NCI-H2227 treated with DMSO at 0.1 percent for 48 hours (cell line): ENCODE results near the gene MTMR11.
"Not testable (repeated sequence)": the region's sequence is repeated elsewhere in the genome, so short reads cannot be mapped to it uniquely, and the experiment has no call there.

Experiments
- DNase-seq: peaks from one replicate; lab custom pipeline; 2025; lab: John Stamatoyannopoulos, UW

The MTMR11 gene, protein sequence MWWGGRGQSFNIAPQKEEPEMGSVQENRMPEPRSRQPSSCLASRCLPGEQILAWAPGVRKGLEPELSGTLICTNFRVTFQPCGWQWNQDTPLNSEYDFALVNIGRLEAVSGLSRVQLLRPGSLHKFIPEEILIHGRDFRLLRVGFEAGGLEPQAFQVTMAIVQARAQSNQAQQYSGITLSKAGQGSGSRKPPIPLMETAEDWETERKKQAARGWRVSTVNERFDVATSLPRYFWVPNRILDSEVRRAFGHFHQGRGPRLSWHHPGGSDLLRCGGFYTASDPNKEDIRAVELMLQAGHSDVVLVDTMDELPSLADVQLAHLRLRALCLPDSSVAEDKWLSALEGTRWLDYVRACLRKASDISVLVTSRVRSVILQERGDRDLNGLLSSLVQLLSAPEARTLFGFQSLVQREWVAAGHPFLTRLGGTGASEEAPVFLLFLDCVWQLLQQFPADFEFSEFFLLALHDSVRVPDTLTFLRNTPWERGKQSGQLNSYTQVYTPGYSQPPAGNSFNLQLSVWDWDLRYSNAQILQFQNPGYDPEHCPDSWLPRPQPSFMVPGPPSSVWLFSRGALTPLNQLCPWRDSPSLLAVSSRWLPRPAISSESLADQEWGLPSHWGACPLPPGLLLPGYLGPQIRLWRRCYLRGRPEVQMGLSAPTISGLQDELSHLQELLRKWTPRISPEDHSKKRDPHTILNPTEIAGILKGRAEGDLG

DNA sequence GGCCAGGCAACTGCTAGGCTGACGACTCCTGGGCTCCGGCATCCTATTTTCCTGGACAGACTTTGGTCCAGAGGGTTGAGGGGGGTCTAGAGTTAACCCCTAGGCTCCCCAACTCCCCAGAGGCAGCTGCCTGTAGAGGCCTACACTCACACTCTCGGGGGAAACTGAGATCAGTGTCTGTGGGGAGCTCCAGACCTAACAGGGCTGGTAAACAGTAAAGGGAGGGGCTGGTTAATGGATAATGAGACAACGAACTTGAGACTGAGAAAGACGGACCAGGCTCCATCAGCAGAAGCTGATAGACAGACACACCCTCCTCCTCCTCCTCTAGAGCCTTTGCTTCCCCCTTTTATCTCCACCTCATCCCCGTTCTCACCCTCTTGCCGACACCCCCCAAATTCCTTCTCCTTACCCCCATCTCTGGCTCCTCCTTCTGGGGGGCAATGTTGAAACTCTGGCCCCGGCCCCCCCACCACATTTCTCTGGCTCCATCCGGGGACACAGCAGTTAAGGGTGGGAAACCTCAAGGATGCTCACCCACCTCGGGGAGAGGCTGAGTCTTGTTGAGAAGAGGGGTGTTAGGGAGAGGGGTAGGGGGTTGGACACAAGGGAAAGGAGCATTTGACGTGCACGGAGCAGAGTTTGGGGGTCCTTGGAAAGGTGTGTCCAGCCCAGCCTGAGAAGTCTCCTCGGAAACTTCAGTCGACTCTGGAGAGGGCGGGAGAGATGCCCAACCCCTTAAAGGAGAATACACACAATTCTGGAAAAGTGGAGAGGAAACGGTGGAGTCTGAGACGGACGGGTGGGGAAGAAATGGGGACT, at the start of gene MTMR11:
MTMR11 (minus strand) TSS at position 710 of the 822 bp plus-strand sequence; CDS start at position 478, 232 bp downstream.
- DNase-seq: no peak

- DNase-seq: no peak
These were observed 43.4 kb upstream of the MTMR11 start for GRCh38 chr1:149979972-149980540.

DNA sequence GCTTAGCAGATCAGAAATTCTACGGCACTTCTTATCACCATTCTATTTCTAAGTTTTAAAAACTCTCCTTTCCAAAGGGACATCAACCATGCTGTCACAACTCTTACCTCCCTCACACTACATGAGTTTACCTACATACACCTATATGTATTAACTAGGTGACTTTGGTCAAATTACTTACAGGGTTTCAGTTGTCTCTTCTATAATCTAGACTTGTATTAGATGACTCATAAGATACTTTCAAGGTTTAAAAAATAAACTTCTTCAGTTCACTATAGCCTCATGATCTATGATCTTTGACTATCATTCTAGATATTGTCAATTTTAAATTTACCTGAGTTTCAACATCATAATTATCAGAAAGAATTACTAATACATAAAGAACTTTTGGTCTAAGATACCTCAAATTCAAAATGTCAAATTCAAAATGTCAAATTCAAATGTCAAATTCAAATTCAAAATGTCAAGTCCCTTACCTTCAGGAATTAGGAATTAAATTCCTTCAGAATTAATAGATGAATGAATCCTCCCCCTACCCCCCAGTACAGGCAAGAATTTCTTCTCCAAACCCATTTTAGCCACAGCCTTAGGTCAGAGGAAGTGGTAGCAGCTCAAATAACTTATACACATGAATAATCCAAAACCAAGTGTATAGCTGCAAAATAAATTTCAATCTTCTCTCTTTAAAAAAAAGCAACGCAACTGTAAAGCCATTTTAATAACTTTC, 42.7 kb upstream of the MTMR11 start:
- no peak for DNase-seq

DNA sequence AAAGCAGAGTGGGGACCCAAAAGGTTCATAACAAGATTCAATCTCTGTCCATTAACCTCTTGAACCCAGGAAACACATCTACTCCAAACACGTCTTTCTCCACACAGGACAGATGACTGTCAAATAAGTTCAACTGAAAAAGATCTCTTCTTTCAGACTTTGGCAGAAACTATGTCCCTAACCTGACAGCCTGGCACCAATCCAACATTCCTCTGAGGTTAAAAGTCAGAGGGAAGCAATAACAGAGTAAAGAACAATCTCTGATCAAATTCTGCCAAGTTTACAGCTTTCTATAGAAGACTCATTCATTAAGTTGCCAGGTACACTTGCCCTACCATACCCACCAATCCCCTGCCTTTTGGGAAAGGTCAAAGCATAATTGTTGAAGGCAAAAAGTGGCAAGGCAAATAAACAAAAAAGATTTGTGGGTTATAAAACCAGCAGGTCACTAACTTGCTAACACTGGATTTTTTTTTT, 41.9 kb upstream of the MTMR11 start:
- no peak for DNase-seq

- DNase-seq: no peak
These were observed 40.7 kb upstream of the MTMR11 start for GRCh38 chr1:149977345-149977744.

DNA sequence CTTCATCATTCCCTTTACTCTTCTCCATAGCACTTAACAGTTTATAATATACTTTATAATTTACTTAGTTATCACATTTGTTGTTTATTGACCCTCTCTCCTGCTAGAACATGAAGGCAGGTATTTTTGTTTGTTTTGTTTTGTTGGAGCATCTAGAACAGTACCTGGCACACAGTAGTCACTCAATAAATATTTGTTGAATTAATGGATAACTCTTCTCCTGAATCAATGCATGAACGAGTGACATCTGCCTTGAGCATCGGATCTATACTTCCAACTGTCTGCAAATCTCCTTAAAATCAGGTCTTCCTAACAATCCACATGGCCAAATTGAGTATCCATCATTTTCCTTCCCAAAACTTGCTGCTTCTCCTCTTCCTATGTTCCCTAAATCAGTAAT, 35.9 kb upstream of the MTMR11 start:
- no peak for DNase-seq

DNA sequence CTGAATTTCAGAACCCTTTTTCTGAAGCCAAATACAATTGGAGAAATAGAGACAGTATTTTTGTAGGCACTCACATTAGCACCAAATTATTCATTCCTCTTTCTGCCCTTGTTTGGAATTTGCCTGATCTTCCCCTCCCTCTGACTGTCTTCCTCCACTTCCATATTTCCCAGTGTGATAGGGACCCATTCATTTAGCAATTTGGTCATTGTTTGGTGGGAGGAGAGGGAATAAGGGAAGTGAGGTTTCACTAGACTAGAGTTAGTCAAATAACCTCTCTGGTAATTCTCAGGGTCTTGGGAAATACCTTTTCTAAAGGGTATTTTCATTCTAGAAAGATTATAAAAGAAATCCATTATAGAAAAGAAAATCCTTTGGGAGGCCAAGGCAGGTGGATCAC, 31.0 kb upstream of the MTMR11 start:
- no peak for DNase-seq

GRCh38 chr1:149967041-149967440, 30.4 kb upstream of the MTMR11 start:
- no peak for DNase-seq

DNA sequence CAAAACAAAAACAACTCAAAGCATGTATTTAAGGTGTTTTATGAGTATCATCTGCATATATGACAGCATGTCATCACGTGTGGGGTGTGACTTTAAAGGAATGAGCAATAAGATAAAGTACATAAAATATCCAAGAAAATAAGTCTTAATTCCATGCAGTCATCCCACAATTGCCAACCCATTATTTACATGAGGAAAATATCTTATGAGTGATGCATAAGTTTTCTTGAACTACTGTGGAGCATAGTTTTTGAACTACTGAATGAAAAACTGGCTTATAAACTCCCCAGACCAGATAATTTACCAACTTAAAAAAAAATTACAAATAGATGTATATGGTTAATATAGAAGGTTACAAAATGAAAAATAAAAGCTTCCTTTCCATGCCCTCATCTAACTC, 29.7 kb upstream of the MTMR11 start:
- DNase-seq: no peak

DNA sequence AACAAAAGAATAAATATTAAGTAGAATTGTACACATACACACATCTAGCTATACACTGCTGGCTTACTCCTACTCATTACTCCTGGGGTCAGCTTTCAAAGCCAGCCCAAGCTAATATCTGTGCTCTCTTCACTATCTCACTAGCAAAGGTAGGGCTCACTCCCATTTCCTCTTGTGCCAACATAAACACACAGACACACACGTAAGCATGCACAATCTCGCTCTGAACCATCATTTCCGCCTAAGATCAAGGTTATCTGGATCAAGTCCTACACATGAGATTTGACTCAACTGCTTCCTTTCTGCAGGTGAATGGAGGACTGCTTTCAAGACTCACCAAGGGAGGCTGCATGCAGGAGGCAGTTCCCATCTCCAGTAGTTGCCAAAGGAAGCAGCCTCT, 28.8 kb upstream of the MTMR11 start:
- no peak for DNase-seq

DNA sequence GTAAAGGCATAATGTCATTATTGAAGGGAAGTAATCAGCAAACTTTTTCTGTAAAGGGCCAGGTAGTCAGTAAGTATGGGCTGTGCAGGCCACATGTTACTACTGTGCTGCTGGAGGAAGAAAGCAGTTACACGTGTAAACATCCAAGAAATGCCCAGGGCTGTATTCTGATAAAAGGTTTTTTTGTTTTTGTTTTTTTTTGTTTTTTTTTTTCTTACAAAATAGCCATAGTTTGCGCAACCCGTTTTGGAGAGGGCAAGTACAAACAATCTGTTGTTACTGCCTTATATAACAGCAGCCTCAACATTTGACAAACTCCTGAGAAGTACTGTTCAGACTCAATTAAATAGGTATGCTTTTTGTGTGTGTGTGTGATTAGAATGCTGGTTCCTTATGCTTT, 26.7 kb upstream of the MTMR11 start:
- no peak for DNase-seq

DNA sequence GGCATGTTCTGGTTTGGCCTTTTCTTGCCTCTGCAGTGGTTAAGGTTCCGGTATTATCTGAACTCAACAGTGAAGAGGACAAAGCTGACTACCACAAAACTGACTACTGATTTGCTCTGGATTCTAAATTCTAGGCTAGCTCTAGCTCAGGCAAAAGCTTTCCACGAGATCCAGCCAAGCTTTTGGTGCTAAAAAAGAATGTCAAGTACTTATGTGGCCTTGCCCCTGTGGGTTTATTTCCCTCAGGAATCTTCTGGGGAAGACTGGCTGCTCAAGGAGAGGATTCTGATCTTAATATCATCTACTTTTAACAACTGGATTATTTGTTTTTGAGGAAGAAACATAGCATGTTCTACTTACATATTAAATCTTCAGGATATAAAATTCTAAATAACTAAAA, 26.1 kb upstream of the MTMR11 start:
- no peak for DNase-seq

- DNase-seq: peak; percentile 43
These were observed 25.5 kb upstream of the MTMR11 start for GRCh38 chr1:149962039-149962647.

GRCh38 chr1:149957548-149957947, 20.9 kb upstream of the MTMR11 start:
- not testable (repeated sequence) for DNase-seq

DNA sequence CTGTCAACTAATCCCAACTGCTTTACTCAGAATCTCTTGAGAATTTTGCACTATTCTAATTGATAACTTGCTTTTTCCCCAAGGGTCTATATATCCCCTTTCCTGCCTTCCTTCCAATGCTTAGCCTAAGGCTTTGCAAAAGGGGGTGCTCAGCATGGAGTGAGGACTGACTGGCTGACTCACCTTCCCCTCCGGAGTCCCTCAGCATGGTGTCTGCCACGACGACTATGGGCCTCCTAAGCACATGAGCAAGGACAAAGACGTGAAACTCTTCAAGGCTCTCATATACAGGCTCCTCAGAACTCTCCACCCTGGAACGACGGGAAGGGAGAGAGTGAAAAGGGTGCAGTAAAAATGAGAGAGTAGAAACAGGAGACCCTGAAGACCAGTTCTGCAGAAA, 13.2 kb upstream of the MTMR11 start:
- DNase-seq: no peak

DNA sequence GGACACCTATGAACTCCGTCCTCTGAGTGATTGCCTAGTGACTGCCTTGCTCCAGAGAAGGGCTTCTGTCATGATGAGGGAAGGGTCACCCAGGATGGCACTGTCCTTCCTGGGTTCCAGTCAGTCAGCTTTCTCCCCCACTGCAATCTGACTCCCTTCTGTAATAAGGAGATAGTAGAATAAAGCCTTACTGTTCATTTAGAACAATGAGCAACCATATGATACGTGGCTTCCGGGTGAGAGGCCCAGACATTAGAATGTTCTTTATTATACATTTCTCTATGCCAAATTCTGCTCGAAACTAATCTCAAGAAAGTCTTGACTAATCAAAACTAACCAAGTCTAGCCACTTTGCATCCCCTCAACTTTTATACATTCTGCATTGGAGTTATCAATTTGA, 8.5 kb upstream of the MTMR11 start:
- no peak for DNase-seq

- no peak for DNase-seq
These were observed 6.2 kb upstream of the MTMR11 start for GRCh38 chr1:149942885-149943284.

DNA sequence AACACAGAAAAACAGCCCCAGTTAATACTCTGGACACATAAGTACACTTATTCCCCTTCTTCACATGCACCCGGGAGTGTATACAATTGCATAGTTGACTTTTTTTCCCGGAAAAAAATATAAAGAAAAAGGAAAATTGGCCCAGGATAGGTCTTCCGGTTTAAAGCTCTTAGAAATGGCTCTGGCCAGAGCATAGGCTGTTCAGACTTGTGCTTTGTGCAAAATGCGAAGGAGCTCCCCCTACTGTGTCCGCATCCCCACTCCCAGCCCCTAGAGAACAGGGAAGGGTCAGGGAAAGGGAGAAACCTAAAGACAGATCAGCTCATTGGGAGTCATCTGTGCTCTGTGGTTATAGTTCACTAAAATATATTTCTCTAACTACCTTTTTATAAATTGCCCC, 5.5 kb upstream of the MTMR11 start:
- peak; percentile 86 for DNase-seq

DNA sequence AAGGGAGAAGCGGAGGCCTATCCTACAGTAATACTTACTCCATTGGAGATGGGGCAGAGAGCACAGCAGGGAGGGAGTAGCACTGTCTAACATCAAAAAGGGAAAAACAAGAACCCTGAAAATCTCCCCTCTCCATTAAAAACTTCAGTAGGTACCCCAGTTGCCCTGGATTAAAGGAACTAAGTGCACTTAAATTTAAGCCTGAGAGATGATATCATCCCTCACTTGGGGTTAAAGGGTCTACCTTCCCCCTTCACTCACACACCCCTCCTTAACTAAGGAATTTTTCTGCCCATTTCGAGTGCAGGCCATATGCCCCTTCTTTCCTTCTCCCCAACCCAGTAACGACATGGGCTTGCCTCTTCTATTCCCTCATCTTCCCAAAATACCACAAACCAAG, 3.7 kb upstream of the MTMR11 start:
- DNase-seq: no peak

DNA sequence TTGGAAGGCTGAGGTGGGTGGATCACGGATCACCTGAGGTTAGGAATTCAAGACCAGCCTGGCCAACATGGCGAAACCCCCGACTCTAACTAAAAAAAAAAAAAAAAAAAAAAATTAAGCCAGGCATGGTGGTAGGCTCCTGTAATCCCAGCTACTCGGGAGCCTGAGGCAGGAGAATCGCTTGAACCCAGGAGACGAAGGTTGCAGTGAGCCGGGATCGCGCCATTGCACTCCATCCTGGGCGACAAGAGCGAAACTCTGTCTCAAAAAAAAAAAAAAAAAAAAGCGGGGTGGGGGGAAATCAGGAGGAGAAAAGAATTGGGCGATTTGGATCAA, 2.0 kb upstream of the MTMR11 start:
- not testable (repeated sequence) for DNase-seq

- DNase-seq: no peak
These were observed 1.1 kb upstream of the MTMR11 start for GRCh38 chr1:149937759-149938158.
